RWPE2 (cell line): Measurements from ENCODE around the gene SBF1.

Experiments used
- ATAC-seq: fragments of 200-7000 bp; cut with Tn5 transposase; 3 replicates; pipeline ENCODE4 v1.9.1; 2021; ENCODE audit warnings: low read depth
- DNase-seq: peaks from one replicate; pipeline ENCODE4 v3.0.0-alpha.2; 2020; ENCODE audit warnings: low spot score
- H3K27ac ChIP-seq: fragments of 450-650 bp; 2 replicates; pipeline ENCODE4 v1.5.1; 2017; ENCODE audit warnings: mild to moderate bottlenecking; ENCODE audit not compliant: poor library complexity, severe bottlenecking
- H3K27me3 ChIP-seq: fragments of 250-450 bp; sonication (Bioruptor Pico); 2 replicates; pipeline ENCODE4 v1.5.1; 2021; ENCODE audit warnings: mild to moderate bottlenecking, moderate library complexity; ENCODE audit not compliant: insufficient read depth, poor library complexity, severe bottlenecking
- H3K36me3 ChIP-seq: fragments of 250-450 bp; sonication (Bioruptor Pico); 2 replicates; pipeline ENCODE4 v1.5.1; 2020; ENCODE audit warnings: low read depth, mild to moderate bottlenecking, moderate library complexity
- H3K4me1 ChIP-seq: fragments of 250-450 bp; sonication (Bioruptor Pico); 2 replicates; pipeline ENCODE4 v1.5.1; 2021; ENCODE audit warnings: mild to moderate bottlenecking, moderate library complexity; ENCODE audit not compliant: insufficient read depth, poor library complexity, severe bottlenecking
- H3K4me3 ChIP-seq: fragments of 250-450 bp; sonication (Bioruptor Pico); 2 replicates; pipeline ENCODE4 v1.5.1; 2021; ENCODE audit warnings: mild to moderate bottlenecking, moderate library complexity; ENCODE audit not compliant: severe bottlenecking
- H3K9me3 ChIP-seq: fragments of 250-450 bp; sonication (Bioruptor Pico); 2 replicates; pipeline ENCODE4 v1.5.1; 2021; ENCODE audit warnings: mild to moderate bottlenecking, moderate library complexity; ENCODE audit not compliant: severe bottlenecking
- CTCF ChIP-seq: fragments of 450-650 bp; IDR thresholded peaks from one replicate; pipeline ENCODE4 v1.5.1; 2017; ENCODE audit warnings: mild to moderate bottlenecking, moderate library complexity; ENCODE audit not compliant: poor library complexity, severe bottlenecking

Gene SBF1

GRCh38 chr22:50420581-50420980, 54.3 kb downstream of the SBF1 start:
- no peaks in the 10 kb centered on the region for H3K4me1 ChIP-seq
- TF ChIP-seq CTCF = no peak

GRCh38 chr22:50420015-50420414, 54.8 kb downstream of the SBF1 start:
- ATAC-seq (no peak), DNase-seq (peak; percentile 37)
- Histone ChIP-seq H3K9me3 (no peaks in the 10 kb centered on the region), H3K27me3 (no peaks in the 10 kb centered on the region), H3K27ac (no peak overlapping the region), H3K36me3 (peaks cover 57% of the 10 kb centered on the region), H3K4me3 (no peak overlapping the region), H3K4me1 (no peaks in the 10 kb centered on the region)
- TF ChIP-seq CTCF = no peak

More at GRCh38 chr22:50420581-50420980, 54.3 kb downstream of the SBF1 start:
- H3K4me3 ChIP-seq = no peak overlapping the region
- ATAC-seq = no peak
- H3K36me3 ChIP-seq = peaks cover 58% of the 10 kb centered on the region
- H3K9me3 ChIP-seq = no peaks in the 10 kb centered on the region
- DNase-seq = peak; percentile 47
- no peaks in the 10 kb centered on the region for H3K27me3 ChIP-seq
- H3K27ac ChIP-seq = no peak overlapping the region

GRCh38 chr22:50419116-50419515, 55.7 kb downstream of the SBF1 start:
- Histone ChIP-seq H3K36me3 (peaks cover 60% of the 10 kb centered on the region), H3K4me1 (no peaks in the 10 kb centered on the region), H3K27ac (no peak overlapping the region), H3K9me3 (no peaks in the 10 kb centered on the region), H3K27me3 (no peaks in the 10 kb centered on the region), H3K4me3 (no peak overlapping the region)
- no peak for TF ChIP-seq CTCF
- no peak for DNase-seq
- ATAC-seq = no peak

GRCh38 chr22:50418624-50419023, 56.2 kb downstream of the SBF1 start:
- ATAC-seq = no peak
- H3K27me3 ChIP-seq = no peaks in the 10 kb centered on the region
- H3K4me3 ChIP-seq = no peak overlapping the region
- no peak for DNase-seq
- peaks cover 59% of the 10 kb centered on the region for H3K36me3 ChIP-seq
- no peak for TF ChIP-seq CTCF
- H3K4me1 ChIP-seq = no peaks in the 10 kb centered on the region
- no peaks in the 10 kb centered on the region for H3K9me3 ChIP-seq
- H3K27ac ChIP-seq = no peak overlapping the region

GRCh38 chr22:50417411-50418210, 57.2 kb downstream of the SBF1 start:
- H3K4me3 ChIP-seq = no peak overlapping the region
- peaks cover 55% of the 10 kb centered on the region for H3K36me3 ChIP-seq
- TF ChIP-seq CTCF = no peak
- no peaks in the 10 kb centered on the region for H3K27me3 ChIP-seq
- DNase-seq (no peak), ATAC-seq (no peak)
- no peaks in the 10 kb centered on the region for H3K9me3 ChIP-seq
- no peaks in the 10 kb centered on the region for H3K4me1 ChIP-seq
- H3K27ac ChIP-seq = no peak overlapping the region
